H1 (cell line): ENCODE measurements around the gene NOC2L.

Experiments
- CREB1 ChIP-seq: IDR thresholded peaks from 2 replicates; pipeline ENCODE4 v1.6.1; 2012; ENCODE audit warnings: inconsistent platforms
- EGR1 ChIP-seq: IDR thresholded peaks from 2 replicates; pipeline ENCODE4 v1.6.1; 2011; ENCODE audit warnings: low read depth, low read length, borderline replicate concordance
- NRF1 ChIP-seq: IDR thresholded peaks from 2 replicates; pipeline ENCODE4 v1.6.1; 2011; ENCODE audit warnings: mild to moderate bottlenecking, low read depth, low read length, improper control_type of control experiment
- TF ChIP-seq, protein P1 (sequence below), 3 experiments: IDR thresholded peaks; 1 replicate in 2 of 3; 2 replicates in 1 of 3; pipeline versions ENCODE4 v1.5.1 to v1.6.1; 2011; ENCODE audit warnings: low read length in 3 of 3, mild to moderate bottlenecking in 3 of 3, inconsistent platforms in 2 of 3, low read depth in 1 of 3, moderate library complexity in 1 of 3; ENCODE audit not compliant: insufficient read depth in 1 of 3; ENCODE audit errors: control extremely low read depth in 1 of 3

DNA sequence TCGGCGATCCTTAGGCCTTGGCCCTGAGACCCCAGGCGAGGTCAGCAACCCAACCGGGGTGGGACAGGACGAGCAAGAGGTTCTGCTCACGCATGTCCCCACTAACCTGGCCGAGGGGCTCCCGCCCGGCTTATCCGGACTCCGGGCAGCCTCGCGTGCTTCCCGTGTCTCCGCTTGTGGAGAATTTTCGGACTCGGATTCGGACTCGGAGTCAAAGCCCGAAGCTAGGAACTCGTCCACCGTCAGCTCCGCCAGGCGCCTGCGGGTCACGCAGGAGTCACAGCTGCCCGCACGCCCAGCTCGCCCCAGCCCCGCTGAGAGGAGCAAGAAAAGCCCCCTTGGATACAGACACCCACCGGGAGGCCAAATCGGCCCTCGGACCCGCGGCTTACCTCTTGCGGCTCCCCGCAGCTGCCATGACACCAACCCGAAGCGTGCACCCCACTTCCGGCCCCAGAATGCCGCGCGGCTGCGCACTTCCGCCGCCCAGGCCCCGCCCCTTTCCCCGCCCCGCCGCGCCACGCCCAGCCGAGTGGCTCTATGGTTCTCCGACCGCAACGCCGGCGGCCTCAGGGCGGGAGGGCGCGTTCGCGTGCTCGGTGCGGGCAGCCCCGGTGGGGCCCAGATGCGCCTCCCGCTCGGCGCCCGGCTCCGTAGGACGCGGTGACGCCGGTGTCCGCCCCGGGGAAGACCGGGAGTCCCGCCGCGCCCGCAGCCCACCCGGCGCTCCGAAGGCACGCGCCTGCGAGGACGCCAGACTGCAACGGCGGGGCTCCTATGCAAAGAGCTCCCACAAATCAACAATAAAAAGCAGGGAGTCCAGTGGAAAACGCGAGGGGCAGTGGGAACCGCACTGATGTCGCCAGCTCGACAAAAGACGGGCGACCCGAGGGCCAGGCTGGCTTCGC is at the start of gene NOC2L:
- TF ChIP-seq CREB1 (no peak; the same call in 1 of the 2 replicates), NRF1 (0 out of 2 replicates have a peak, but pooled peaks have one; percentile 16), EGR1 (no peak)
- TF ChIP-seq, protein P1, sequence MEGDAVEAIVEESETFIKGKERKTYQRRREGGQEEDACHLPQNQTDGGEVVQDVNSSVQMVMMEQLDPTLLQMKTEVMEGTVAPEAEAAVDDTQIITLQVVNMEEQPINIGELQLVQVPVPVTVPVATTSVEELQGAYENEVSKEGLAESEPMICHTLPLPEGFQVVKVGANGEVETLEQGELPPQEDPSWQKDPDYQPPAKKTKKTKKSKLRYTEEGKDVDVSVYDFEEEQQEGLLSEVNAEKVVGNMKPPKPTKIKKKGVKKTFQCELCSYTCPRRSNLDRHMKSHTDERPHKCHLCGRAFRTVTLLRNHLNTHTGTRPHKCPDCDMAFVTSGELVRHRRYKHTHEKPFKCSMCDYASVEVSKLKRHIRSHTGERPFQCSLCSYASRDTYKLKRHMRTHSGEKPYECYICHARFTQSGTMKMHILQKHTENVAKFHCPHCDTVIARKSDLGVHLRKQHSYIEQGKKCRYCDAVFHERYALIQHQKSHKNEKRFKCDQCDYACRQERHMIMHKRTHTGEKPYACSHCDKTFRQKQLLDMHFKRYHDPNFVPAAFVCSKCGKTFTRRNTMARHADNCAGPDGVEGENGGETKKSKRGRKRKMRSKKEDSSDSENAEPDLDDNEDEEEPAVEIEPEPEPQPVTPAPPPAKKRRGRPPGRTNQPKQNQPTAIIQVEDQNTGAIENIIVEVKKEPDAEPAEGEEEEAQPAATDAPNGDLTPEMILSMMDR (IDR thresholded peaks at IDR 0.05; ENCODE audit: control extremely low read depth in 1 of 3, insufficient read depth in 1 of 3, low read depth in 1 of 3, low read length in 3 of 3) = no peak
